OCI-LY1 (cell line): ENCODE results near the gene SLC24A4.

Experiments used
- H2AFZ ChIP-seq: fragments of 200-600 bp; sonication (generic), shearing (Covaris generic); 2 replicates; pipeline ENCODE4 v1.6.0; 2014; ENCODE audit warnings: antibody characterized with exemption, mild to moderate bottlenecking, low read length
- H3F3A ChIP-seq: fragments of 200-600 bp; sonication (generic), shearing (Covaris generic); 2 replicates; pipeline ENCODE4 v1.6.0; 2014; ENCODE audit warnings: mild to moderate bottlenecking, antibody characterized with exemption, low read length, moderate library complexity; ENCODE audit not compliant: insufficient read depth
- H3K27ac ChIP-seq: fragments of 200-600 bp; sonication (generic); 2 replicates; pipeline ENCODE4 v1.5.1; 2014; ENCODE audit warnings: low read length, mixed run types, mild to moderate bottlenecking, low read depth; ENCODE audit not compliant: poor library complexity, severe bottlenecking
- H3K27me3 ChIP-seq: fragments of 200-600 bp; sonication (generic); 2 replicates; pipeline ENCODE4 v1.6.0; 2014; ENCODE audit warnings: antibody characterized with exemption, mild to moderate bottlenecking, low read length, moderate library complexity; ENCODE audit not compliant: insufficient read depth
- H3K36me3 ChIP-seq: fragments of 200-600 bp; sonication (generic); 2 replicates; pipeline ENCODE4 v1.6.1; 2014; ENCODE audit warnings: mild to moderate bottlenecking, antibody characterized with exemption, low read length, moderate library complexity, mixed read lengths; ENCODE audit not compliant: insufficient read depth
- H3K4me1 ChIP-seq: fragments of 200-600 bp; sonication (generic); 2 replicates; pipeline ENCODE4 v1.5.1; 2014; ENCODE audit warnings: mild to moderate bottlenecking, low read length, moderate library complexity; ENCODE audit not compliant: insufficient read depth, severe bottlenecking
- H3K4me2 ChIP-seq: fragments of 200-600 bp; sonication (generic), shearing (Covaris generic); 2 replicates; pipeline ENCODE4 v1.6.1; 2014; ENCODE audit warnings: low read length
- H3K4me3 ChIP-seq: fragments of 200-600 bp; sonication (generic); 2 replicates; pipeline ENCODE4 v1.5.1; 2014; ENCODE audit warnings: low read length, low read depth, mild to moderate bottlenecking, mixed read lengths; ENCODE audit not compliant: poor library complexity, severe bottlenecking
- H3K79me2 ChIP-seq: fragments of 200-600 bp; shearing (Covaris generic); 2 replicates; pipeline ENCODE4 v1.6.1; 2016; ENCODE audit warnings: mixed run types, low read length, mixed read lengths; ENCODE audit not compliant: insufficient read depth
- H3K9ac ChIP-seq: fragments of 200-600 bp; sonication (generic), shearing (Covaris generic); 2 replicates; pipeline ENCODE4 v1.6.1; 2014; ENCODE audit warnings: mild to moderate bottlenecking, low read length, mixed read lengths
- H3K9me2 ChIP-seq: fragments of 200-600 bp; sonication (generic), shearing (Covaris generic); 2 replicates; pipeline ENCODE4 v1.6.1; 2014; ENCODE audit warnings: low read depth, mild to moderate bottlenecking, low read length, mixed read lengths
- H3K9me3 ChIP-seq: fragments of 200-600 bp; shearing (Covaris generic); 2 replicates; pipeline ENCODE4 v1.6.1; 2014; ENCODE audit warnings: low read length, mixed read lengths
- H4K20me1 ChIP-seq: fragments of 200-600 bp; sonication (generic), shearing (Covaris generic); 2 replicates; pipeline ENCODE4 v1.6.0; 2016; ENCODE audit warnings: mild to moderate bottlenecking, low read length; ENCODE audit not compliant: insufficient read depth
- EZH2 ChIP-seq: fragments of 200-600 bp; sonication (generic), shearing (Covaris generic); IDR thresholded peaks from 2 replicates; pipeline ENCODE4 v1.8.0; 2017; ENCODE audit warnings: borderline replicate concordance, mixed run types, mild to moderate bottlenecking, antibody characterized with exemption, low read length, moderate library complexity, mixed read lengths
- TF ChIP-seq, protein P1 (sequence below): fragments of 200-600 bp; sonication (generic), shearing (Covaris generic); IDR thresholded peaks from 2 replicates; pipeline ENCODE4 v1.5.1; 2017; ENCODE audit warnings: mild to moderate bottlenecking, antibody characterized with exemption, low read length, moderate library complexity, mixed read lengths

SLC24A4 gene

DNA sequence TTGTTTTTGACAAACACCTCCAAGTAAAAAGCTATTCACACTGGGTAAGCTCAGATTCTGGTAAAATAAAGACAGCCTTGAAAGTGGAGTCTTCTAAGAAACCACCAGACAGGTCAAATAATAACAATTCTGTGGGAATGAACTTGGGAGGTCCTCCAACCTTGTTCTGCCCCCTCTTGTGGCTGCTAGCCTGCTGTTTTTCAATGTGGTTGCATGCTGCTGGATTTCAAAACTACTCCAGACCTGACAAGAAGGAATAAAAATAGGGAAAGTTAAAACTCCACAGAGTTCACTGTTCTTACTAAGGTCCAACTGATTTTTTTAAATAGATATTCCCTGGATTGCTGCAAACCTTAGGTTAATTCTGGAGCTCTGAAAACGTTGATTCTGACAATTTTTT is 158.4 kb downstream of the SLC24A4 start:
- Histone ChIP-seq H3K4me1 (no peaks in the 10 kb centered on the region), H2AFZ (no peak overlapping the region), H3K9me2 (no peaks in the 10 kb centered on the region), H3K36me3 (no peaks in the 10 kb centered on the region), H3K79me2 (no peaks in the 10 kb centered on the region), H3K27me3 (no peaks in the 10 kb centered on the region), H3K9me3 (no peaks in the 10 kb centered on the region), H3K27ac (no peak overlapping the region), H3K9ac (no peak overlapping the region), H3K4me3 (no peak overlapping the region), H3K4me2 (no peak overlapping the region), H3F3A (no peaks in the 10 kb centered on the region), H4K20me1 (no peaks in the 10 kb centered on the region)
- TF ChIP-seq, protein P1, sequence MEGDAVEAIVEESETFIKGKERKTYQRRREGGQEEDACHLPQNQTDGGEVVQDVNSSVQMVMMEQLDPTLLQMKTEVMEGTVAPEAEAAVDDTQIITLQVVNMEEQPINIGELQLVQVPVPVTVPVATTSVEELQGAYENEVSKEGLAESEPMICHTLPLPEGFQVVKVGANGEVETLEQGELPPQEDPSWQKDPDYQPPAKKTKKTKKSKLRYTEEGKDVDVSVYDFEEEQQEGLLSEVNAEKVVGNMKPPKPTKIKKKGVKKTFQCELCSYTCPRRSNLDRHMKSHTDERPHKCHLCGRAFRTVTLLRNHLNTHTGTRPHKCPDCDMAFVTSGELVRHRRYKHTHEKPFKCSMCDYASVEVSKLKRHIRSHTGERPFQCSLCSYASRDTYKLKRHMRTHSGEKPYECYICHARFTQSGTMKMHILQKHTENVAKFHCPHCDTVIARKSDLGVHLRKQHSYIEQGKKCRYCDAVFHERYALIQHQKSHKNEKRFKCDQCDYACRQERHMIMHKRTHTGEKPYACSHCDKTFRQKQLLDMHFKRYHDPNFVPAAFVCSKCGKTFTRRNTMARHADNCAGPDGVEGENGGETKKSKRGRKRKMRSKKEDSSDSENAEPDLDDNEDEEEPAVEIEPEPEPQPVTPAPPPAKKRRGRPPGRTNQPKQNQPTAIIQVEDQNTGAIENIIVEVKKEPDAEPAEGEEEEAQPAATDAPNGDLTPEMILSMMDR: no peak
- TF ChIP-seq EZH2: no peak

DNA sequence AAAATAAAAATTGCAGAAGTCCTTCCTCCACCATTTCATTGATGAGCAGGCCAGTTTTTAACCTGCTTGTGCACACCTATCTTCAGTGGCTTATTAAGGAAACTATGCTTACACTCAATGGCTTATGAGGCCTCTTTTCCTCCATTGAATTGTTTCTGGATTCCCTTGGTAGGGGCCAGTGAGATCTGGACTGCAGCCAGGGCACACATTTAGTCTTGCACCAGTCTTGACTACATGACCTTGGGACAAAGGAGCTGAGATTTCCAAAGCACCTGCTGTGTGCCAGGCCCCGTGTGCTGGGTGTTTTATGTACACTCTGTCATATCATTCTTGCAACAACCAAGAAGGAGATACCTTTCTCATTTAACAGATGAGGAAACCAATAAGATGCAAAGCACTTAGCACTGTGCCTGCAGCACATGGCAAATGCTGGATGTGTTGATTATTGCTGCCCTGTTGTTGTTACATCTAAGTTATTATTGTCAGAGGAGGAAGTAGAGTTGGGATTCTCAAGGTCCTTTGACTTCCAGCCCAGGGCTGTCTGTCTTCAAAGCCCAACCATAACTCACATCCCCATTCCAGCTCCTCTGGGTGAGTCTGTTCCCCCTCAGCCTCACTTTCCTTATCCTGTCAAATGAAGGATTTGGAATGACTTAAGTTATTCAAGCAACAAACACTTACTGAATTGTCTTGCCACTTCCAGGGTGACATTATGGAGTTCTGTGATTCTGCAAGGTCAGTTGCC is 159.0 kb downstream of the SLC24A4 start:
- Histone ChIP-seq H3K4me1 (no peaks in the 10 kb centered on the region), H3K9me2 (no peaks in the 10 kb centered on the region), H4K20me1 (no peaks in the 10 kb centered on the region), H3K27ac (no peak overlapping the region), H2AFZ (no peak overlapping the region), H3K36me3 (no peaks in the 10 kb centered on the region), H3K9ac (no peak overlapping the region), H3K4me2 (no peak overlapping the region), H3K9me3 (no peaks in the 10 kb centered on the region), H3K79me2 (no peaks in the 10 kb centered on the region), H3K4me3 (no peak overlapping the region), H3F3A (no peaks in the 10 kb centered on the region), H3K27me3 (no peaks in the 10 kb centered on the region)
- TF ChIP-seq, protein P1: no peak
- no peak for TF ChIP-seq EZH2

DNA sequence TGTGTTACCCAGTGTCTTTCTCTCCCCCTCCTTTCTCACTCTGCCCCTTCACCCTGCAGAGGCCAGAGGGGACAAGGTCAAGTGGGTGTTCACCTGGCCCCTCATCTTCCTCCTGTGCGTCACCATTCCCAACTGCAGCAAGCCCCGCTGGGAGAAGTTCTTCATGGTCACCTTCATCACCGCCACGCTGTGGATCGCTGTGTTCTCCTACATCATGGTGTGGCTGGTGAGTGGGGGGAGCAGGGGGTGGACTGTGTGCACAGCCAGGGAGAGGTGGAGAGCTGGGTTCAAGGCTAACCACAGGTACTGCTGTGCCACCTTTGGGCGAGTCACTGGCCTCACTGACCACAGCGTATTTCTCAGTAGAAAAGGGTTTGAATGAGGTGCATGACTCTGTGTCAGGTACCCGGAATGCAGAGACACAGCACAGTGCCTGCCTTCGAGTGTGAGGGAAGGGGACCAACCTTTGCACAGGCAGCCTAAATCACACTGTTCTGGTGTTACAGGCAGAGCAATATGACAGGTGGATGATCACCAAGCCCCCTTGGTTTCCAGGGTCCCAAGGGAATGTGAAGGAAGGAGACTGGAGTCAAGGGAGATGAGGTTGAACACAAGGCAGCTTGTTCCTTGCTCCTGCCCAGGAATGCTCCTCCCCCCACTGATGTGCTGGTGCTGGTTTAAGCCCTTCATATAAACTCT is 159.8 kb downstream of the SLC24A4 start:
- H3K9me3 ChIP-seq: no peaks in the 10 kb centered on the region
- no peaks in the 10 kb centered on the region for H3K4me1 ChIP-seq
- H3K9ac ChIP-seq: no peak overlapping the region
- no peak overlapping the region for H3K4me2 ChIP-seq
- no peak overlapping the region for H2AFZ ChIP-seq
- H3K27me3 ChIP-seq: no peaks in the 10 kb centered on the region
- H3K79me2 ChIP-seq: no peaks in the 10 kb centered on the region
- no peaks in the 10 kb centered on the region for H4K20me1 ChIP-seq
- H3K27ac ChIP-seq: no peak overlapping the region
- H3K4me3 ChIP-seq: no peak overlapping the region
- TF ChIP-seq, protein P1: no peak
- TF ChIP-seq EZH2: no peak
- no peaks in the 10 kb centered on the region for H3K36me3 ChIP-seq
- H3F3A ChIP-seq: no peaks in the 10 kb centered on the region
- no peaks in the 10 kb centered on the region for H3K9me2 ChIP-seq
